Stimulated activated CD8-positive, alpha-beta memory T cell treated with anti-CD3 and anti-CD28 coated beads, Interleukin-15, amount 100 ng/mL, for 24 hours (primary cell): ENCODE data around the gene NANOS3.
A peak's percentile ranks its signal among the peaks of the same experiment; 100 is the strongest.

Experiments
- DNase-seq: peaks from one replicate; pipeline ENCODE4 v3.0.0-alpha.2; 2020; ENCODE audit warnings: low read depth

Gene NANOS3

GRCh38 chr19:13864667-13865570 lies 12.0 kb upstream of the NANOS3 start:
- DNase-seq: no peak

DNA sequence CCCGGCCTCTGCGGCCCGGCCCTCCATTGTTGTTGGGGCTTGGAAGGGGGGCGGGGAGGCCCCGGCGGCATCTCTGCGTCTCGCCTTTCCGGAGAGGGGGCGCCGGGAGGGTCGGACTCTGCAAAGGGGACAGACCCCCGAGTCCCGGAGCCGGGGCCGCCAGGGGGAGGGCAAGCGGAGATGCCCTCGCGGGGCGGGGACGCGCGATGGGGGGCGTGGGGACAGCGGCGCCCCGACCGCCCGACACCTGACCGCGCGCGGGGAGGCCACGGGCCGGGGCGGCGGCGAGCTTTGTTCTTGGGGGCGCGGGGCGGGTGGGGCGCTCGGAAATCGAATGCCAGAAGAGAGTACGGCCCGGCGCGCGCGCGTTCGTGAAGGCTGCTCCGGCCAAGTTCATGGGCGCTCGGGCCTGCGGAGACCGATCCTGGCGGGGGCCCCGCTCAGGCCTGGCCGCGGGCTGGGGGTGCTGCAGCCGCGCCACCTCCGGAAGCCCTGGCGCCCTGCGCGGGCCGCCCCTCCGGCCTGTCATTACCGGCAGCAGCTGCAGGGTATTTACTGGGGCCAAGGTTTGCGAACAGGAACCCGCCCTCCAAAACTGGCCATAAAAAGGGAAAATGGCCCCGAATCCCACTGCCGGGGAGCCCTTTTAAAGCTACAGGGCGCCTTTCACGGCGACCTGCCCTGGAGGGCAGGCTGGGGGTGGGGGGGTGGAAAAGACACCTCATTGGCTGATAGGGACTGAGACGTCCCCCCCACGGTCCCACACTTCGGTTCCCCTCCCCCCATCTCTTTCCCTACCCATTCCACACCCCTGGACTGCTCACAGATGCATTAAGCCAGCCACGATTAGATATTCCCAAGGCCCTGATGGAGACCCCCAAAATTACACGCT lies 11.1 kb upstream of the NANOS3 start:
- no peak for DNase-seq

GRCh38 chr19:13866463-13867046 lies 10.4 kb upstream of the NANOS3 start:
- DNase-seq: no peak

DNA sequence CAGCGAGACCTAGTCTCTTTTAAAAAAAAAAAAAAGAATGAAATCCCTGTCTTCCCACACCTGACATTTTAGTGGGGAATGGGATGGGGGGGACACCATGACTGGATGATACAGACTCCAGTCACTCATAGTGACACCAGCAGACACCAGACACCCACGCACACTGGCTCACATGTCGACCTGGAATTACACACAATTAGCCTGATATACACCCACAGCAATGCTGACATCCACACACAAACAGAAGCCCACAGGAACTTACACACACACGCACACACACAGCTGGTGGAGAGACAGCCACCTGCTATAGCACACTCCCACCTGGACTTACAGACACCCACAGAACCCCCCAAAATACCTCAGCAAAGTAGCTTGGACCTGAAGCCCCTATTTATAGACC lies 8.3 kb upstream of the NANOS3 start:
- DNase-seq: no peak

DNA sequence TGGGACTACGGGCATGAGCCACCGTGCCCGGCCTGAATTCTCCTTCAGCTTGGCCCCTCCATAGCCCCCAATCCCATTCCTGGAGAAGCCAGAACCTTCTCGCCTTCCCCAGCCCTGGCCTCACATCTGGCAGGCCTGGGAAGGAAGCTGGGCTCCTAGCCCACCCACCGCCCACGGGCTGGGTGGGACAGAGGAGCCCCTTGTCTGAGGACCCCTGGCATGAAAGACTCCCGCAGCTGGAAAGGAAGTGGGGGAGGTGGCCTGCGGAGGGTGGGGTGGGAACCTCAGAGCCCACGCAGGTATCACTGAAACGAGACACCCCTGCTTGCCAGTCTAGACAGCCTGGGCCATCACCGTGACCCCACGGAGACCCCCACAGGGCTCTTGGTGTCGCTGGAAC lies 7.7 kb upstream of the NANOS3 start:
- DNase-seq: no peak

- DNase-seq: no peak
Observed at GRCh38 chr19:13870873-13871272, 6.1 kb upstream of the NANOS3 start.

GRCh38 chr19:13872339-13872694 lies 4.6 kb upstream of the NANOS3 start:
- no peak for DNase-seq

- DNase-seq: no peak
Observed at GRCh38 chr19:13872695-13873389, 4.1 kb upstream of the NANOS3 start.

DNA sequence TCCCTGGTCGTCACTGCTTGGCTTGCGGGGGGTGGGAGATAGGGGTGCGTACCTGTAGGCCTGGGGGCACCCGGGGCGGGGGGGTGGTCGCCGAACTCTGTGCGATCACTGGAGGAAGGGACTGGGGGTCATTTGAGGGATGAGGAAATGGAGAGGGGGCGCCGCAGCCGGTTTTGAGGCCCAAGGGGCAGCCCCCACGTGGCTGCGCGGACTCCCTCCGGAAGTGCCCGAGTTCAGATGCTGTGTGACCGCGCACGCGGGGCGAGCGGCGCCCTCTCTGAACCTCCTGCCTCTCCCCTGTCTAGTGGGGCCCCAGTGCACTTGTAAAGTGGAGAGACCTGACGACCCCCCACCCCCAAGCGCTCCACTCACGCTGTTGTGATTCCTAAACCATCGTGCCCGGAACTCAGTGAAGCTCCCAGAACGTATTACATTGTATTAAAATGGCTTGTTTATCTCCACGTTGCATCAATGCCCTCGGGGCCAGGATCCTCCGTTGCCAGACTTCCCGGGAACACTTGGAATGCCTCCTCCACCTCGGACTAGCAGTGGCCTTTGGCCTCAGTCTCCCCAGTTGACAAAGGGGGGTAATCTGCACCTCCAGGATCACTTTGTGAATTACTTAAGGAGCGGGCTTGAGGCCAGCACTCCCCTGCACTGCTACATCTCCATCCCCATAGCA lies 3.0 kb upstream of the NANOS3 start:
- DNase-seq: no peak

DNA sequence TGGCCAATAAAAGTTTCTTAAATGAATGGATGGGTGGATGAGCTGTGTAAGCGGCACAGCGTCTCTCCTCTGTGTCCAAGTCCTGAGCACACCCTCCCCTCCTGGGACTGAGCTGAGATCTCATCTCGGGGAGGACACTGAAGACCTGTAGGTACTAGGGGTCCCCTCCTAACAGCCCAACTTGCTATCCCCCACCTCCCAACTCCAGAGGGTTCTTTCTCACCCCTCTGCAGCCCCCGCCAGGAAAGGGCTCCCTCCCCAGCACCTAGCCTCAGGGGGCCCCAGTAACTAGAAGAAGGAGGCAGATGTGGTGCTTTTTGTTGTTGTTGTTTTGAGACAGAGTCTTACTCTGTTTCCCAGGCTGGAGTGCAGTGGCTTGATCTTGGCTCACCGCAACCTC lies 1.1 kb upstream of the NANOS3 start:
- DNase-seq: no peak

GRCh38 chr19:13877303-13877702 lies 369 bp downstream of the NANOS3 start:
- DNase-seq: no peak

- peak; percentile 94 for DNase-seq
Observed at GRCh38 chr19:13880059-13881043, 3.4 kb downstream of the NANOS3 start.

- no peak for DNase-seq
Observed at GRCh38 chr19:13881251-13881691, 4.3 kb downstream of the NANOS3 start.

- DNase-seq: no peak
Observed at GRCh38 chr19:13881692-13882418, 4.9 kb downstream of the NANOS3 start.

- no peak for DNase-seq
Observed at GRCh38 chr19:13882419-13882795, 5.5 kb downstream of the NANOS3 start.

DNA sequence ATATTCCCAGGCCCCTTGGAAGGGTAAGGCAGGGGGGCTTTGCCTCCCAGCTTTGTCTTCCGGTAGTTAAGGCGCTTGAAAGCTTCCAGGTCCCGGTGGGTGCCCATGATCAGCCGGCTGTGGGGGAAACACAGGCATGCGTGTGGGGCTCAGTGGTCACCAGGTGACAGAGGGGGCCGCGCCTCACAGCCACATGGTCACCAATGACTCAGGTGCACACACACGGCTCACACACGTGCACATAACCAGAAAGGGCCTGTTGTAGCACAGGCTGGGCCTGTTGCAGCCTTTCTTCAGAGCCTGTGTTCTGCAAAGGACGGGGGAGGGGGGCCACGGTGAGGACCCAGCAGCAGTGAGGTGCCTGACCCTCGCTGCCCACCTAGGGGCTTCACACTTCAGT lies 5.9 kb downstream of the NANOS3 start:
- DNase-seq: no peak

- DNase-seq: no peak
Observed at GRCh38 chr19:13883516-13884064, 6.7 kb downstream of the NANOS3 start.

DNA sequence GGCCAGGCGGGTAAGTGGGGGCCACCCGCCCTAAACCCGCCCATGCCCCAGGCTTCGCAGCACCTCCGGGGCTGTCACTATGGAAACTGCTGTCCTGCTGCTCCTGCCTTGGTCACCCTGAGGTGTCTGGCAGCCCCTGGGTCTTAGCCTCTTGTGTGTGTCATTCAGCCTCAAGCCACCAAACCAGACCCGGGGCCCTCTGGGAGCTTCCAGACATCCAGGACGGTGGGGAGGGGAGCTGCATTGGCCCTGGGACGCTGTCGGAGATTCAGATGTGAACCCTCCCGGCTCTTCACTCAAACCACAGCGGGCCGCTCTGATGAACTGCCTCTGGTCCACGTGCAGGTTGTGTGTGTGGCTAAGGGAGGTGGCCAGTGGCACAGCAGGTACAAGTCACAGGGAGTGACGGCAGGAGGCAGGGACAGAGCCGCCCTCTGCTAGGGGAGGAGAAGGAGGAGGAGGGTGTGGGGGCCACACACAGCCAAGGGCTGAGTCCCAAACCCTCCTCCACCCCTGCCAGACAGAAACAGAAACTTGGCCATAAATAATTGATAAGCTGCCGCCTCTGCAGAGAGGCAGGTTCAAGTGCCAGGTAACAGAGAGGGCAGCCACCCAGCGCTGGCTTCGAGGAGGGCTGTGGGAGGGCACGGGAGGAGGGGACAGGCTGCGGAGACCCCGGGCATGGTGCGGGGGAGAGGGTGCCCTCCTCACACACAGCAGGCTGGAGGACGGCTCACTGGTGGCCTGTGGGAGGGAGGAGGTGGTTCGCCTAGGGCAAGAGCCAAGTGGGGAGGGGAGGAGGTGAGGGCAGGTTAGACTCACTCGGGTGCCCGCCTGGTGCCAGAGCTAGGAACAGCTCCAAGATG lies 8.0 kb downstream of the NANOS3 start:
- DNase-seq: no peak
